ENCODE measurements around the gene FFAR1.
"Not testable (repeated sequence)": the region's sequence is repeated elsewhere in the genome, so short reads cannot be mapped to it uniquely, and the experiment has no call there.

FFAR1 gene

GRCh38 chr19:35352448-35353304 is 5.0 kb downstream of the FFAR1 start:
- Histone ChIP-seq H3K27me3 (ENCODE audit: insufficient read depth, low read length) (no peaks in the 10 kb centered on the region), H3K4me3 (ENCODE audit: low read depth, low read length) (no peak overlapping the region), H3K36me3 (ENCODE audit: insufficient read depth, low read length) (no peaks in the 10 kb centered on the region), H2AFZ (ENCODE audit: low read length, unreplicated experiment) (no peak overlapping the region), H3K79me2 (ENCODE audit: control insufficient read depth, insufficient read depth, low read length, unreplicated experiment) (no peaks in the 10 kb centered on the region), H3K4me1 (ENCODE audit: control insufficient read depth, insufficient read depth, low read length, unreplicated experiment) (no peaks in the 10 kb centered on the region), H3K27ac (ENCODE audit: low read depth, low read length) (no peak overlapping the region)

- H3K27ac ChIP-seq (ENCODE audit: low read depth, low read length): no peak overlapping the region
- H3K36me3 ChIP-seq (ENCODE audit: insufficient read depth, low read length): no peaks in the 10 kb centered on the region
- H3K27me3 ChIP-seq (ENCODE audit: insufficient read depth, low read length): no peaks in the 10 kb centered on the region
- no peak overlapping the region for H3K4me3 ChIP-seq (ENCODE audit: low read depth, low read length)
- peaks cover 4% of the 10 kb centered on the region for H3K4me1 ChIP-seq (ENCODE audit: control insufficient read depth, insufficient read depth, low read length, unreplicated experiment)
- H2AFZ ChIP-seq (ENCODE audit: low read length, unreplicated experiment): no peak overlapping the region
- no peaks in the 10 kb centered on the region for H3K79me2 ChIP-seq (ENCODE audit: control insufficient read depth, insufficient read depth, low read length, unreplicated experiment)
These were observed 5.9 kb downstream of the FFAR1 start for GRCh38 chr19:35353635-35354034.

- no peak overlapping the region for H3K27ac ChIP-seq (ENCODE audit: low read depth, low read length)
- no peaks in the 10 kb centered on the region for H3K36me3 ChIP-seq (ENCODE audit: insufficient read depth, low read length)
- no peaks in the 10 kb centered on the region for H3K27me3 ChIP-seq (ENCODE audit: insufficient read depth, low read length)
- no peak overlapping the region for H3K4me3 ChIP-seq (ENCODE audit: low read depth, low read length)
- H3K79me2 ChIP-seq (ENCODE audit: control insufficient read depth, insufficient read depth, low read length, unreplicated experiment): no peaks in the 10 kb centered on the region
- no peak overlapping the region for H2AFZ ChIP-seq (ENCODE audit: low read length, unreplicated experiment)
- H3K4me1 ChIP-seq (ENCODE audit: control insufficient read depth, insufficient read depth, low read length, unreplicated experiment): peaks cover 4% of the 10 kb centered on the region
These were observed 7.2 kb downstream of the FFAR1 start for GRCh38 chr19:35354898-35355297.

DNA sequence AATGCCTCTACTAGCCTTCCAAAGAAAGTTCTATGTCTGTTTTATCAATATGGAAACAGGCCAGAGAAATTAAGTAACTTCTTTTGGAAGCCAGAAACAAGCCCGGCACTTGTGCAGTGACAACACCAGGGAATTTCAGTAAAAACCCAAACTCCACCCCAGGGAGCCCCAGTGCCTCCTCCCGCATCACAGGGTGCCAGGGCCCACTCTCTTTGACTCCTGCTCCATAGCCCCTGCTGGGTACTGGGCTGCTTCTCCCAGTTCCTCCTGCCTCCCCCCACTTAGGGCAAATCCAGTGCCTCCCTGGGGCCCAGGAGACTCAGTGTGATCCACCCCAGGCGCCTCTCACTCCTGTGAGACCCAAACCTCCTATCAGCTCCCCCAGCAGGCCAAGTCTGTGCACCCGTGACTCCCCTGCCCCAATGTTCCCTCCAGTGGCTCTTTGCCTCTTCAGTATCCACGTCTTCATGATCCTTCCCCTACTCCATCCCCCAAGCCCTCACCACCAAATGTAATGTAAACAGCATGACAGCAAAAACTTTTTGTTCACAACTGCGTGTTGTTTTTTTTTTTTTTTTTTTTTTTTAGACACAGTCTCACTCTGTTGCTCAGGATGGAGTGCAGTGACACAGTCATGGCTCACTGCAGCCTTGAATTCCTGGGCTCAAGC is 8.2 kb downstream of the FFAR1 start:
- Histone ChIP-seq H3K79me2 (ENCODE audit: control insufficient read depth, insufficient read depth, low read length, unreplicated experiment) (no peaks in the 10 kb centered on the region), H3K4me1 (ENCODE audit: control insufficient read depth, insufficient read depth, low read length, unreplicated experiment) (peaks cover 4% of the 10 kb centered on the region), H3K27me3 (ENCODE audit: insufficient read depth, low read length) (no peaks in the 10 kb centered on the region), H3K36me3 (ENCODE audit: insufficient read depth, low read length) (no peaks in the 10 kb centered on the region), H2AFZ (ENCODE audit: low read length, unreplicated experiment) (no peak overlapping the region), H3K27ac (ENCODE audit: low read depth, low read length) (no peak overlapping the region), H3K4me3 (ENCODE audit: low read depth, low read length) (no peak overlapping the region)

DNA sequence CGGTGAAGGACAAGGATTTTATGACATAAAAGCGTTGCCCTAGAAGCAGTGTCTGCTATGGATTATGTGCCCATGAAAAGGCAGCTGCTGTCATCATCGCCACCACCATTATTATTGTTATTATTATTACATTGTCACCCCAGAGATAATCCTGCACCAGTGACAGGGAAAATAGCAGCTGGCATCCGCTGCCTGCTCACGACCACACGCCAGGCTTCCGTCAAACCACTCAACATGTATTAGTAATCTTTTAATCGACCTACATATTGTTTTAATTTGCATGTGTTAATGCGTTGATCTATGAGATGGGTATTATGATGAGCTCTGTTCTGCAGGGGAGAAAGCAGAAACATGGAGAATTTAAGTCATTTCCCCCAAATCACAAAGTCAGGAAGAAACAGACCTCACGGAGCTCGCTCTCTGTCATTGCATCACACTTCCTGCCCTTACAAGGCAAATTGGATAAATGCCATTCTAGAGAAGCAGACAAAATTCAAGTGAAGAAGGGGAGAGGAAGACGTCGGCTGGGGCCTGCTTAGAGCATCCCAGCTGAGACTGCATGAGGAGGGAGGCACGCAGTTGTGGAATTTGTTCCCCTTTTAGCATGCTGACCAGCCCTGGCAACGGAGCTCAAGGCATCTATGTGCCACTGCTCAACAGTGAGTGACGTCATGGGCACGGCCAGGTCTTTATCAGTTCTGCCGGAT is 10.3 kb downstream of the FFAR1 start, which contains the start of gene FFAR3:
FFAR3 (plus strand) TSS at position 594 of the 707 bp plus-strand sequence. CDS start 431 bp downstream, outside the sequence.
- H3K4me1 ChIP-seq (ENCODE audit: control insufficient read depth, insufficient read depth, low read length, unreplicated experiment): peaks cover 4% of the 10 kb centered on the region
- no peaks in the 10 kb centered on the region for H3K27me3 ChIP-seq (ENCODE audit: insufficient read depth, low read length)
- no peaks in the 10 kb centered on the region for H3K79me2 ChIP-seq (ENCODE audit: control insufficient read depth, insufficient read depth, low read length, unreplicated experiment)
- H3K27ac ChIP-seq (ENCODE audit: low read depth, low read length): no peak within 1 kb of the TSS
- no peaks in the 10 kb centered on the region for H3K36me3 ChIP-seq (ENCODE audit: insufficient read depth, low read length)
- H3K4me3 ChIP-seq (ENCODE audit: low read depth, low read length): no peak within 1 kb of the TSS
- no peak within 1 kb of the TSS for H2AFZ ChIP-seq (ENCODE audit: low read length, unreplicated experiment)

- H2AFZ ChIP-seq (ENCODE audit: low read length, unreplicated experiment); H3K4me3 ChIP-seq (ENCODE audit: low read depth, low read length); H3K36me3 ChIP-seq (ENCODE audit: insufficient read depth, low read length); H3K27me3 ChIP-seq (ENCODE audit: insufficient read depth, low read length); H3K79me2 ChIP-seq (ENCODE audit: control insufficient read depth, insufficient read depth, low read length, unreplicated experiment); H3K4me1 ChIP-seq (ENCODE audit: control insufficient read depth, insufficient read depth, low read length, unreplicated experiment); H3K27ac ChIP-seq (ENCODE audit: low read depth, low read length): not testable (repeated sequence)
These were observed 11.1 kb downstream of the FFAR1 start for GRCh38 chr19:35358834-35359233.

- H3K4me1 ChIP-seq (ENCODE audit: control insufficient read depth, insufficient read depth, low read length, unreplicated experiment): not testable (repeated sequence)
These were observed 11.7 kb downstream of the FFAR1 start for GRCh38 chr19:35359395-35359794.

GRCh38 chr19:35360081-35360480 is 12.4 kb downstream of the FFAR1 start:
- H3K27me3 ChIP-seq (ENCODE audit: insufficient read depth, low read length); H3K27ac ChIP-seq (ENCODE audit: low read depth, low read length); H3K36me3 ChIP-seq (ENCODE audit: insufficient read depth, low read length); H3K4me1 ChIP-seq (ENCODE audit: control insufficient read depth, insufficient read depth, low read length, unreplicated experiment); H2AFZ ChIP-seq (ENCODE audit: low read length, unreplicated experiment); H3K79me2 ChIP-seq (ENCODE audit: control insufficient read depth, insufficient read depth, low read length, unreplicated experiment); H3K4me3 ChIP-seq (ENCODE audit: low read depth, low read length): not testable (repeated sequence)

More at GRCh38 chr19:35359395-35359794, 11.7 kb downstream of the FFAR1 start:
- not testable (repeated sequence) for H2AFZ ChIP-seq (ENCODE audit: low read length, unreplicated experiment); H3K27ac ChIP-seq (ENCODE audit: low read depth, low read length); H3K4me3 ChIP-seq (ENCODE audit: low read depth, low read length); H3K36me3 ChIP-seq (ENCODE audit: insufficient read depth, low read length); H3K27me3 ChIP-seq (ENCODE audit: insufficient read depth, low read length); H3K79me2 ChIP-seq (ENCODE audit: control insufficient read depth, insufficient read depth, low read length, unreplicated experiment)

DNA sequence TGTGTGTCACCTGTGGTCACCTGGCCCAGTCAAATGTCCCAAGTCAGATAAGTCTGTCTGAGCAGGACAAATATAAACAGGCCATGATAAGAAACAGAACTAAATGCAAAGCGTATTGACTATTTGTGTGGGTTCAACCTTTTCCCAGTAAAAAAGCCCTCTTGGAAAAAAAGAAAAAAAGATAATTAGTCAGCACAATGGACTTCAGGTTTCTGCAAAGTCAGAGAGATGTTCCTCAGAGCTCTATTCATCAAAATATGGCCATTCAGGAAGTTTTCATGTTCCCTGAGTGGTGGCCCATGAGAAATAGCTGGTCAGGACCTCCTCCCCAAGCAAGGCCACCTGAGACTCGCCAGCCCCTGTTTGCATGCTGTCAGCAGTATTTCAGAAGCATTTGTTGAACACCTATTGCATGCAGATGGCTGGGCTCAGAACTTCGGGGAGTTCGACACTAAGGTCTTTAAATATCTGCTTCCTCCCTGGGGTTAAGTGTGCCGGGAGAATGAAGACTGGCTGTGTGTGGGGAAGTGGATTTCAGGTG is 13.2 kb downstream of the FFAR1 start:
- no peaks in the 10 kb centered on the region for H3K36me3 ChIP-seq (ENCODE audit: insufficient read depth, low read length)
- no peak overlapping the region for H3K27ac ChIP-seq (ENCODE audit: low read depth, low read length)
- H3K27me3 ChIP-seq (ENCODE audit: insufficient read depth, low read length): 0 out of 2 replicates have a peak, but pooled peaks cover 2% of the 10 kb centered on the region
- H3K4me3 ChIP-seq (ENCODE audit: low read depth, low read length): no peak overlapping the region
- no peaks in the 10 kb centered on the region for H3K79me2 ChIP-seq (ENCODE audit: control insufficient read depth, insufficient read depth, low read length, unreplicated experiment)
- no peak overlapping the region for H2AFZ ChIP-seq (ENCODE audit: low read length, unreplicated experiment)
- H3K4me1 ChIP-seq (ENCODE audit: control insufficient read depth, insufficient read depth, low read length, unreplicated experiment): peaks cover 4% of the 10 kb centered on the region

DNA sequence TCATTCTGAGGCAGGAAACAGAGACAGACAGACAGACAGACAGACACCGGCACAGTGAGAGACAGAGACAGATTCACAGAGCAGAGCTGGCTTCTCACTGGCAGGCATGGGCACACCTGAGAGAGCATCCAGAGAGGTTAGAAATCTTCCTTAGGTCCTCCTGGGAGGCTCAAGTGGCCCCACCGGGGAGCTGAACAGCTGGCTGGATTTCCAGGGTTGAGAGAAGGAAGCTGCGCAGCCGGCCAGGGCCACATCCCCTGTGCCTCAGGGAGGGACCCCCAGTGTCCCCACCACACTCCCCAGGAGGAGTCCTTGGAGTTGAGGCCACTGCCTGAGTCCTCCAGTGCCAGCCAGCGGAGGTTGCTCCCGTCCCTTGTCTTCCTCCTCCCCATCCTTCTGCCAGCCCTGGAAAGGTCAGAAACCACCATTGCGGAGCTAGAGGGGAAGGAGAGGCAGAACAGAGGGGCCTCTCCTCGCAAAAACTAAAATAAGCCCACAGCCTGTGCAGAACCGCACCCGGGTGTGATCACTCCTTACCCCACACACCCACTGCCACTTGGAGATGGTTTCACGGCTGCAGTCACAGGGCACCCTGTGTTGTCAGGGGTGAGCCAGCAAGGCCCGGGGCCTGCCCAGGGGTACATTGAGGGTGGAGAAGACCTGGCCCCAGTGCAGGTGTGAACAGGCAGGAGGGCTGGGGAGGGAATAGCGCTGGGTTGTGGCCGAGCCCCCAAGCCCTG is 14.7 kb downstream of the FFAR1 start:
- Histone ChIP-seq H3K4me3 (ENCODE audit: low read depth, low read length) (no peak overlapping the region), H3K79me2 (ENCODE audit: control insufficient read depth, insufficient read depth, low read length, unreplicated experiment) (no peaks in the 10 kb centered on the region), H3K4me1 (ENCODE audit: control insufficient read depth, insufficient read depth, low read length, unreplicated experiment) (peaks cover 4% of the 10 kb centered on the region), H2AFZ (ENCODE audit: low read length, unreplicated experiment) (no peak overlapping the region), H3K36me3 (ENCODE audit: insufficient read depth, low read length) (no peaks in the 10 kb centered on the region), H3K27me3 (ENCODE audit: insufficient read depth, low read length) (0 out of 2 replicates have a peak, but pooled peaks cover 9% of the 10 kb centered on the region), H3K27ac (ENCODE audit: low read depth, low read length) (no peak overlapping the region)

All from ACC112 (cell line).